Measurements from ENCODE around the gene TAC4.

DNA sequence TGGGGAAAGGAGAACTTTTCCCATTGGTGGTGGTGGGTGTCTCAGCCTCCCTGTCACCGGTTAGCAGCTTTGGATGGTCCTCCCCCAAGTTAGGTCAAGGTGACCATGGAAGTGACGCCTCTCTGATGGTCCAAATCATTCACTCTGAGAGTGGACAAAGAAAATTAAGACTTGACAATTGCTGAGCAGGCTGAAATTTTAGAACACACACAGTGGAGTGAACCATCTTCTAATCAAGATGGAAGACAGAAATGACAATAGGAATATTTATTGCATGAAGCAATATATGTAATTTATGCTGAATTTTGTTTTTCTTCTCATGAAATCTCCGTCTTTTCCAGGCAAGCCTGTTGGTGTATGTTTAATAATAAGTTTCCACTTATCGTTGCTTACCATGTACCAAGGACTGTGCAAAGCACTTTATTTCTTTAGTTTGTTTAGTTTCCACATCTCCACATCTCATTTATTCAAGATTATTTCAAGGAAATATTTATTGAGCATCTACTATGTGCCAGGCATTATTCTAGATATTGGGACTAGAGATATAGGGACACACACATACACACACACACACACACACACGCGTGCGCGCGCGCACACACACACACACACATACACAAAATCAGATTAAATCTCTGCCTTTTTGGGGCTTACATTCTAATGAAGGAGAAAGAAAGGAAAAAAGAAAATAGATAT is 44.0 kb upstream of the TAC4 start:
- TF ChIP-seq, protein P1, sequence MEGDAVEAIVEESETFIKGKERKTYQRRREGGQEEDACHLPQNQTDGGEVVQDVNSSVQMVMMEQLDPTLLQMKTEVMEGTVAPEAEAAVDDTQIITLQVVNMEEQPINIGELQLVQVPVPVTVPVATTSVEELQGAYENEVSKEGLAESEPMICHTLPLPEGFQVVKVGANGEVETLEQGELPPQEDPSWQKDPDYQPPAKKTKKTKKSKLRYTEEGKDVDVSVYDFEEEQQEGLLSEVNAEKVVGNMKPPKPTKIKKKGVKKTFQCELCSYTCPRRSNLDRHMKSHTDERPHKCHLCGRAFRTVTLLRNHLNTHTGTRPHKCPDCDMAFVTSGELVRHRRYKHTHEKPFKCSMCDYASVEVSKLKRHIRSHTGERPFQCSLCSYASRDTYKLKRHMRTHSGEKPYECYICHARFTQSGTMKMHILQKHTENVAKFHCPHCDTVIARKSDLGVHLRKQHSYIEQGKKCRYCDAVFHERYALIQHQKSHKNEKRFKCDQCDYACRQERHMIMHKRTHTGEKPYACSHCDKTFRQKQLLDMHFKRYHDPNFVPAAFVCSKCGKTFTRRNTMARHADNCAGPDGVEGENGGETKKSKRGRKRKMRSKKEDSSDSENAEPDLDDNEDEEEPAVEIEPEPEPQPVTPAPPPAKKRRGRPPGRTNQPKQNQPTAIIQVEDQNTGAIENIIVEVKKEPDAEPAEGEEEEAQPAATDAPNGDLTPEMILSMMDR (conservative IDR thresholded peaks at IDR 0.05; ENCODE audit: low read depth, low read length), result no peak
- TF ChIP-seq EZH2 (IDR thresholded peaks at IDR 0.05; ENCODE audit: borderline replicate concordance, low read depth, low read length, poor library complexity, severe bottlenecking), result no peak

Measured in A673 (cell line).